UCSD-AML1 (cell line): ENCODE data around the gene NAGPA.

Experiments
- DNase-seq: peaks from one replicate; lab custom pipeline; 2025; ENCODE audit not compliant: unreplicated experiment; lab: John Stamatoyannopoulos, UW

NAGPA gene

DNA sequence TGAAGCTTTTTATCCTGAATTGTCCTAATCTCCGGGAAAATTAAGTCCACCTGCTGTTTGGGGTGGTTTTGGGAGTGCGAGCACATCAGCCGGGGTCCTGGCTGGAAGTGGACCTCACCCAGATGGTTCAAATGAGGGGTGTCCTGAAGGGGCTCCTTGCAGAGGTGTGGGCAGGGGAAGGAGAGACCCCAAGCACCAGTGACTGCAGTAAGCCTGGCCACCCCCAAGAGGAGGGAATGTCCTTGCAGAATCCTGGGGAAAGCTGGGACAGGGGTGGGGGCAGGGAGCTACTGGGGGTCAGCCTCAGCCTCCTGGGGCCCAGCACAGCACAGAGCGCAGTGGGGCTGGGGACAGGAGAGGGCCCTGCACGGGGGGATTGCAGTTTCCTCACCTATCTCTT is 29.4 kb downstream of the NAGPA start:
- peak; percentile 29 for DNase-seq

- no peak for DNase-seq
These were observed 29.9 kb downstream of the NAGPA start for GRCh38 chr16:5003828-5004227.

GRCh38 chr16:5003211-5003610 is 30.5 kb downstream of the NAGPA start:
- DNase-seq, result no peak

DNA sequence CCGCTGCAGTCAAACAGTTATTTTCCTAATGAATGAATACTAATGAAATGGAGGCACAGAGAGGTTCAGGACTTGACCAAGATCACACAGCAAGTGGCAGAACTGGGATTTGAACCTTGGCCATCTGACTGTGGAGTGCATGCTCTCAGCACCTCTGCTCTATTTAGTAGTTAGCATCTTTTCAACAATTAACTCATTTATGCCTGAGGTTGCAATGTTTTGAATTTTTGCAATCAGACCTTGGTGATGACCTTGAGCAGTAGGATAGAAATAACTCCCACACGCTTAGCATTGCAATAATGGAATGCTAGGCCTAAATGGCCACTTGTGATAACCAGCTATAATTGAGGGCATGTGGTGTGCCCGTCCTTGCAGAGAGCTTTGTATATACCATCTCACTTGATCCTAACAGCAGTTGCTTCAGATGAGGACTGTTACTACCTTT is 31.0 kb downstream of the NAGPA start:
- DNase-seq, result no peak

- DNase-seq, result no peak
These were observed 31.7 kb downstream of the NAGPA start for GRCh38 chr16:5001986-5002385.

DNA sequence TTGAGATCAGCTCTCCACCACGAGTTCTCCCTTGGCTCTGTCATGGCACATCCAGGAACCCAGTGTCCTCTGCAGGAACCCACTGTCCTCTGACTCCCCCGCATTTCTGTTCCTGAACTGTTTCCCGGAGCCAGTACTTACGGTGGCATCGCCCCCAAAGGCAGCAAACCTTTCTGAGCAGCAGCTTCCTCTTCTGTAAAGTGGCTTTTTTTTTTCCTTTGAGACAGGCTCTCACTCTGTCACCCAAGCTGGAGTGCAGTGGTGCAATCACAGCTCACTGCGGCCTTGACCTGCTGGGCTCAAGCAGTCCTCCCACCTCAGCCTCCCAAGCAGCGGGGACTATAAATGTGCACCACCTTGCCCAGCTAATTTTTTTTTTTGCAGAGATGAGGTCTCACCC is 32.2 kb downstream of the NAGPA start:
- peak; percentile 69 for DNase-seq

DNA sequence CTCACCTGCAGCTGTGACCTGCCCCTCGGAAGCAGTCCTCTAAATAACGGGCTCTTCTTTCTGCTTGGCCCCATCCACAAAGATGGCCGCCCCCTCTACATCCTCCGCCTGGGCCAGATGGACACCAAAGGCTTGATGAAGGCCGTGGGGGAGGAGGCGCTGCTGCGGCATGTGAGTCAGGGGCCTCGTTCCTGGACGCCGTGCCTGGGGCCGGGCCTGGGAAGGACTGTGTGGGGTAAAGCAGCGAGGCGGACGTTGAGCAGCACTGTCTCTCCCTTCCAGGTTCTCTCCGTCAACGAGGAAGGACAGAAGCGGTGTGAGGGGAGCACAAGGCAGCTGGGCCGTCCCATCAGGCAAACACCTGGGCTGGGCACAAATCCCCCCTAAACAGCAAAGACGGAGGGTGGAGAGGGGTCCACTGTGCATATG is 33.1 kb downstream of the NAGPA start:
- no peak for DNase-seq

DNA sequence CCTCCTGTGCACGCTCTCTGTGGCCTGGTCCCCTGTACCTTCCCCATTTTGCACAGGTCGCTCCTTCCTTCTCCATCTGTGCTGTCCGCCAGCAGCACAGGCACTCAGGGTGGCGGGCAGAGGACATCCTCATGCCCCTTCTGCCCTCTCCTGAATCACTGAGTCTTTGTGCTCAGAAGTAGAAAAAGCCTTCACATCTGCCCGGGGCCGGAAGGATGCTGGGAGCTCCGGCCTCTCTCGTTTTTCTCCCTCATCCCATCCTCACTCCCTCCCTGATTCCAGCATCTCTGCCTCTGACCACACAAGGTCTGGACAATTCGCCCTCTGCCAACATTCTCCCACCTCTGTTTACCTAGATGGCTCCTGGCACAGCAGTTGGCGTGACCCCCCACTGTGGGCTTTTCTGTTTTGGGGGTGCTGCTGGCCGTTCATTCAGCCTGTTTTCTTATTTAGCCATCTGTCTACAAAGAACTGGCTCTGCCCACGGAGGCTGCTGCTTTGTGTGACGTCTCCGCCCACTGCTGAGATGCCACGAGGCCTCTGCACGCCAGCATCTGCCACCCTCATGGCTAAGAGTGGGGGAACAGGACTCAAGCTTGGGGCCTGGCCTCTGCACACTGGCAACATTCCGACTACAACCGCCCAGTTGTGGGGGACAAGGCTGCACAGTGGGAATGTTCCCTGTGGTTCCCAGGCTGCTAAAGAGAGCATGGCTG is 38.9 kb downstream of the NAGPA start:
- DNase-seq, result no peak

- no peak for DNase-seq
These were observed 42.0 kb downstream of the NAGPA start for GRCh38 chr16:4991754-4992153.

- DNase-seq, result no peak
These were observed 43.3 kb downstream of the NAGPA start for GRCh38 chr16:4990415-4990814.

GRCh38 chr16:4989391-4990006 is 44.2 kb downstream of the NAGPA start:
- no peak for DNase-seq

DNA sequence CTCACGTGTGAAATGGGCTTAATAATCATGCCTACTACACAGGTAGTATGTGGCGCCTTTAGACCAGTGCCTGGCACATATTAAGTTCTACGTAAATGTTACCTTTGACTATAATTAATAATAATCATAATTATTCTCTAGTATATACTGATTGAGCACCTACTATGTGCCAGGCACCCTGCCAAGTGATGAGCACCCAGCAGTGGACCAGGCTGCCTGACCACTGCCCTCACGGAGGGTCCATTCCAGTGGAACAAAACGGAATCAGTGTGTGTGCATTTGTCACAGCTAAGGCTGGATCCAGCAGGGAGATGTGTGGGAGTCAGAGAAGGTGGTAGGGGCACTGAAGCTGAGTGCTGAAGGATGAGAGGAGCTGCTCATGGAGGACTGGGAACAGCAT is 45.1 kb downstream of the NAGPA start:
- DNase-seq, result no peak

- no peak for DNase-seq
These were observed 46.0 kb downstream of the NAGPA start for GRCh38 chr16:4987580-4988374.

DNA sequence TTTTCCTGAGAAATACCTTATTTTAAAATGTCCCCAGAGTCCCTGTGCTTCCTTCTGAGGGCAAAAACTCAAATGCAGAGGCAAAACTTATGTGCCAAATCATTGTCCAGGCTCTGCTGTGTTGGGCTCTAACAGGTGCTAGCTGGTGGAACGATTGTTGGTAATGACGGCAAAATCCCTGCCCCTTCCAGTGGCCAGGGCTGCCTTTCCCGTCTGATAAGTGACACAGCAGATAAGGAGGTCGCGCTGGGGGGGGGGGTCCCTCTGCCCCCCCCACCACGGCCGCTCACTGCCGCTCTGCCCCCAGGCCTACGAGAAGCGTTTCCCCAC is 46.5 kb downstream of the NAGPA start:
- DNase-seq, result no peak

DNA sequence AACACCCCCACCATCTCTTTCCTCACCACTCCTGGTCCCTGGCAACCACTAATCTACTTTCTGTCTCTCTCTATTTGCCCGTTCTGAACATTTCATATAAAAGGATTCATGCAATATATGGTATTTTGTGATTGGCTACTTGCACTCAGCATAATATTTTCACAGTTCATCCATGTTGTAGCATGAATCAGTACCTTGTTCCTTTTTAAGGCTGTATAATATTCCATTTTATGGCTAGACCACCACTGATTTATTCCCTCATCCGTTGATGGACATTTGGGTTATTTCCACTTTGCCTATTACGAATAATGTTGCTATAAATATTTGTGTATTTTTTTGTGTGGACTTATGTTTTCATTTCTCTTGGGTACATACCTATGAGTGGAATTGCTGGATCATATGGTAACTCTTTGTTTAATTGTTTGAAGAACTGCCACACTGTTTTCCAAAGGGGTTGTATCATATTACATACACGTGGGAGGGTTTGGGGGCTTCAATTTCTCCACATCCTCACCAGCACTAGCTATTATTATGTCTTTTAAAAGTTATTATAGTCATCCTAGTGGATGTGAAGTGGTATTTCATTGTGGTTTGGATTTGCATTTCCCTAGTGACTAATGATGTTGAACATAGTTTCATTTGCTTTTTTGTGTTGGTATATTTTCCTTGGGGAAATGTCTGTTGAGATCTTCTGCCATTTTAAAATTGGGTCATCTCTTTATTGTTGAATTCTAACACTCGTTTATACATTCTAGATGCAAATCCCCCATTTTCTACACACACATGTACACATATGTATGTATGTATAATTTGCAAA is 49.4 kb downstream of the NAGPA start:
- DNase-seq, result no peak

GRCh38 chr16:4982056-4982867 is 51.5 kb downstream of the NAGPA start:
- no peak for DNase-seq

DNA sequence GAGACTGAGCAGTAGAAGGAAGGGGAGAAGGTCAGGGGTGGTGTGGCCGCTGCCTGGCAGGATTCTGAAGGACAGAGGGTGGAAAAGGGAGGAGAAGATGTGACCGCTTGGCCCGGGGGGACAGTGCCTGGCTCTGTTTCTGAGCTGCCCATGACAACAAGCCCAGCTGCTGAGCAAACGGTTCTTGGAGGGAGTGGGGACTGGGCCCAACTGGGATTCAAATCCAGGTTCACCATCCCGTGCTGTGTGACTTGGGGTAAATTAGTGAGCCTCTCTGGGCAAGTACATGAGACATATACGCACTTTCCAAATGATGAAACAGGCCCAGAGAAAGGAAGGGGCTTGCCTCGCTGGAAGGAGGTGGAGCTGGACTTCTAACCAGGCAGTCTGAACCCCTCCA is 52.3 kb downstream of the NAGPA start:
- DNase-seq, result no peak

- no peak for DNase-seq
These were observed 53.0 kb downstream of the NAGPA start for GRCh38 chr16:4980691-4981090.

DNA sequence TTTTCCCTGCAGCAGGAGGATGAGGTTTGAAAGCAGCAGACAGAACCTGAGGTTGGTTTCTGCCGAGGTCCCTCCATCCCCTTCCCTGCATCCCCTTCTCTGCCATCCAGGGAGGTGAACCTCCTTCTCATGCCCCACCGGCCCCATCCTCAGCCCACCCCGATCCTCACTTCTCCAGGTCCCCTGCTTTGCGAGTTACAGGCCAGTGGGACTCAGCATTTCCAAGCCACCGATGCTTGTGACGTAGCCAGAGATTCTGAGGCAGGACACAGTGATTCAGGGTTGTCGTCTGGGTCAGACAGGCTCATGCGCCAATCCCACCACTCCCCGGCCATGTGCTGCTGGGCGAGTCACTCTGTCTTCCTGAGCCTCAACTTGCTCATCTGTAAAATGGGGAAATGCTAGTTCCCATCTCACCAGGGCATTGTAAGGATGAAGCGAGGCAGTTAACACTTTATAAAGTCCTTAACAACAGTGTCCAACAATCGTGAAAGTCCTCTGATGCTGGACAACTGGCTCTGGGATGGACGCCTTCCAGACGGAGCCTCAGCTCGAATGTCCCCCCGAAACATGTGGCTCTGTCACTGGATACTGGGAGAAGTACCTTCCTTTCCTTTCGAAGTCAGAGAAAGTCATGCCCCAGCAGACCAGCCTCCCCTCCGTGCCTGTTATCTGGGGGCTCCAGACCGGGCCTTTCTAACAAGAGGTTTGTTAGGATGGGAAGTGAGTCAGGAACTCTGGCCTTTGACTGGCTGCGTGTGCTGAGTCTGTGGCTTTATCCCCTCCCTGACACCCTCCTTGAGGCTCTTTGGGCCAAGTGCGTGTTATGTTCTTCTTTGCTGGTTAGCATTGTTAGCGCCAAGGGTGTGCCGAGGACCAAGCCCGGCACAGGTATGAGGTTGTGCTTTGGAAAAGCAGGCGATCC is 53.7 kb downstream of the NAGPA start:
- peak; percentile 57 for DNase-seq
